GM12875 (cell line): ENCODE results near the gene NTSR2.

ENCODE experiments used
- H3K4me3 ChIP-seq: one replicate; pipeline ENCODE4 v1.5.1; 2011; ENCODE audit warnings: low read depth, low read length, control low read depth
- CTCF ChIP-seq: IDR thresholded peaks from 2 replicates; pipeline ENCODE4 v1.5.1; 2011; ENCODE audit warnings: low read depth, mild to moderate bottlenecking, control low read depth, inconsistent platforms, low read length, moderate library complexity, borderline replicate concordance; ENCODE audit not compliant: insufficient read depth

Gene NTSR2

GRCh38 chr2:11683476-11683875 is 13.5 kb upstream of the NTSR2 start:
- H3K4me3 ChIP-seq, result no peak overlapping the region
- TF ChIP-seq CTCF, result no peak

- H3K4me3 ChIP-seq, result no peak overlapping the region
- no peak for TF ChIP-seq CTCF
Observed at GRCh38 chr2:11682590-11682915, 12.6 kb upstream of the NTSR2 start.

GRCh38 chr2:11681722-11682589 is 12.0 kb upstream of the NTSR2 start:
- TF ChIP-seq CTCF, result peak; percentile 94
- no peak overlapping the region for H3K4me3 ChIP-seq

- H3K4me3 ChIP-seq, result no peak overlapping the region
- no peak for TF ChIP-seq CTCF
Observed at GRCh38 chr2:11680901-11681721, 11.1 kb upstream of the NTSR2 start.

GRCh38 chr2:11680182-11680900 is 10.3 kb upstream of the NTSR2 start:
- no peak overlapping the region for H3K4me3 ChIP-seq
- no peak for TF ChIP-seq CTCF

- no peak overlapping the region for H3K4me3 ChIP-seq
- no peak for TF ChIP-seq CTCF
Observed at GRCh38 chr2:11679486-11680181, 9.6 kb upstream of the NTSR2 start.
